ENCODE measurements around the gene PIGP.

Gene PIGP

DNA sequence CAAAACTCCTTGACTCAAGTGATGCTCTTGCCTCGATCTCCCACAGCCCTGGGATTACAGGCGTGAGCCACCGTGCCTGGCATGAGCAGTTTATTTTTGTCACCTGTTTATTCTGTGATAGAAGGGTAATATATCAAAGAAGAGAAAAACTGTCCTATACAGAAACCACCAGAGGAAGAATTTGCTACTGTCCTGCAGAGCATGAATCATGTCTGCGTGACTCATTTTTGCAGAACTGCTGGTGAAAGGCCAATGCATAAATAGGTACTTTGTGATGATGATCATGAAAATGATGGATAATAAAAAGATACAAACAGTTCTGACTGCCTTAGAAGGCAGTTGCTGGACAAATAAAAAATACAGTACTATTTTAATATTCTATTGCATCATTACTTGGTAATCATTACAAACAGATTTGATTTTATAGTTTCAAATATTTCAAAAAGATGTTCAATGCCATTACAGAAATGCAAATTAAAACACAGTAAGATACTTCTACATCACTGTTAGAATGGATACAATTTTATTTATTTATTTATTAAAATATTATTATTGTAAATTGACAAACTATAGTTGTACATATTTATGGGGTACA is 39.9 kb downstream of the PIGP start:
- TF ChIP-seq, protein P1, sequence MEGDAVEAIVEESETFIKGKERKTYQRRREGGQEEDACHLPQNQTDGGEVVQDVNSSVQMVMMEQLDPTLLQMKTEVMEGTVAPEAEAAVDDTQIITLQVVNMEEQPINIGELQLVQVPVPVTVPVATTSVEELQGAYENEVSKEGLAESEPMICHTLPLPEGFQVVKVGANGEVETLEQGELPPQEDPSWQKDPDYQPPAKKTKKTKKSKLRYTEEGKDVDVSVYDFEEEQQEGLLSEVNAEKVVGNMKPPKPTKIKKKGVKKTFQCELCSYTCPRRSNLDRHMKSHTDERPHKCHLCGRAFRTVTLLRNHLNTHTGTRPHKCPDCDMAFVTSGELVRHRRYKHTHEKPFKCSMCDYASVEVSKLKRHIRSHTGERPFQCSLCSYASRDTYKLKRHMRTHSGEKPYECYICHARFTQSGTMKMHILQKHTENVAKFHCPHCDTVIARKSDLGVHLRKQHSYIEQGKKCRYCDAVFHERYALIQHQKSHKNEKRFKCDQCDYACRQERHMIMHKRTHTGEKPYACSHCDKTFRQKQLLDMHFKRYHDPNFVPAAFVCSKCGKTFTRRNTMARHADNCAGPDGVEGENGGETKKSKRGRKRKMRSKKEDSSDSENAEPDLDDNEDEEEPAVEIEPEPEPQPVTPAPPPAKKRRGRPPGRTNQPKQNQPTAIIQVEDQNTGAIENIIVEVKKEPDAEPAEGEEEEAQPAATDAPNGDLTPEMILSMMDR (IDR thresholded peaks at IDR 0.05; ENCODE audit: insufficient read depth, low read depth, low read length, missing control alignments) = no peak
- H3K4me3 ChIP-seq (ENCODE audit: low read length) = no peak overlapping the region
- peak; percentile 80 for DNase-seq (ENCODE audit: low read depth)

DNA sequence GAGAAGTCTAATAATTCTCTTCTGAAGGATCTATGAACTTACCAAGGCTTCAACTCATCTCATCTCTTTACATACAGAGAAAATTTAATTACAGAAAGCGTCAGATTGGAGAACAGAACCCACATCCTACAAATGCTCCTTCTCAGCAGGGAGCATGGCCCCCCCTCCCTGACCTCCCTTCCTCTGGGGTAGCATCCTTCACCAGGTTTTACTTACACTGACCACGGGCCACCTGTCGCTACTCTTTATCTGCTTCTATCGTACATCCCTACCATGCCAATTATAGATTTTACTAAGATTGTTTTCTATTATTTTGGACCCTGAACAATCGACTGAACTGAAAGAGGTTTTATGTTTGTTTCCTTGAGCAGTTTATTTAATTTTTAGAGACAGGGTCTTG is 40.6 kb downstream of the PIGP start:
- TF ChIP-seq, protein P1 (IDR thresholded peaks at IDR 0.05; ENCODE audit: insufficient read depth, low read depth, low read length, missing control alignments) = no peak

DNA sequence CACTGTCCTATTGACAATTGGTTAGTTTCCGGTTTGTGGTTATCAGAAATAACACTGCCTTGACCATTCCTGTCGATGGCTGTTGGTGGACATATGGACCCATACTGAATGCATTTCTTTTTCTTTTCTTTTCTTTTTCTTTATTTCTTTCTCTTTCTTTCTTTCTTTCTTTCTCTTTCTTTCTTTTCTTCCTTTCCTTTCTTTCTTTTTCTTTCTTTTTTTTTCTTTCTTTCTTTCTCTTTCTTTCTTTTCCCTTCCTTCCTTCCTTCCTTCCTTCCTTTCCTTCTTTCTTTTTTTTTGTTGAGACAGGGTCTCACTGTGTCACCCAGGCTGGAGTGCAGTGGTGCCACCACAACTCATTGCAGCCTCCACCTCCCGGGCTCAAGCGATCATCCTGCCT is 42.0 kb downstream of the PIGP start:
- DNase-seq (ENCODE audit: low read depth) = no peak
- TF ChIP-seq, protein P1 (IDR thresholded peaks at IDR 0.05; ENCODE audit: insufficient read depth, low read depth, low read length, missing control alignments) = no peak
- H3K4me3 ChIP-seq (ENCODE audit: low read length) = no peak overlapping the region

More for the DNA sequence above, 40.6 kb downstream of the PIGP start:
- no peak overlapping the region for H3K4me3 ChIP-seq (ENCODE audit: low read length)
- DNase-seq (ENCODE audit: low read depth) = no peak

DNA sequence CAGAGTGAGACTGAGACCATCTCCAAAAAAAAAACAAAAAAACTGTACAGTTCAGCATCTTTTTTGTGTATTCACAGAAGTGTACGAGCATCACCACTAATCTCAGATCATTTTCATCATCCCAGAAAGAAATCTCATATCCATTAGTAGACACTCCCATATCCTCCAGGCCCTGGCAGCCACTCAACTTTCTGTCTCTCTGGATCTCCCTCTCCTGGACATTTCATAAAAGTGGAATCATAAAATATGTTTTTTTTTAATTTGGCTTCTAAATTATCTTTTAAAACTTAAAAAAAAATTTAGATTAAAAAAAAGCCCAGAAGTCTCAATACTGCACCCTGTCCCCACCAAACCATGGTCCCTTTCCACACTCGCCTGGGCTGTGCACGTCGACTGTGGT is 44.3 kb downstream of the PIGP start:
- no peak for DNase-seq (ENCODE audit: low read depth)
- TF ChIP-seq, protein P1 (IDR thresholded peaks at IDR 0.05; ENCODE audit: insufficient read depth, low read depth, low read length, missing control alignments) = peak; percentile 14
- no peak overlapping the region for H3K4me3 ChIP-seq (ENCODE audit: low read length)

DNA sequence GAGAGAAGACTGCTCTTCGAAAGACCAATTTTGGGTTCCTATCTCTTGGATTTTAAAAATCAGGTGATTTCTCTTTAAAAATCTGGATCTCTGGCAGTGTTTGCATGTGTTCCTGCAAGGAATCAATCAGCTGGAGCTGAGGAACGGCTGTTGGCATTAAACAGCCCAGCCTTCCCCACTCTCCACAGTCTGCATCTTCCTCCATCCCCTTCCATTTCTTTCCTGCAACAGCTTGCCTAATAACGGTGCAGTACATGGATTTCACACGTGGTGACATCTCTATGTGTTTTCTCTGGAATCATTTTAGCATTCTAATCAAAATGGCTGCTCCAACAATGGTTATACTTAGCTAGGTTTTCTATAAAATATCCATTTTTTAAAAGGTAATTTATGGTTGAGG is 46.4 kb downstream of the PIGP start:
- TF ChIP-seq, protein P1 (IDR thresholded peaks at IDR 0.05; ENCODE audit: insufficient read depth, low read depth, low read length, missing control alignments) = no peak
- H3K4me3 ChIP-seq (ENCODE audit: low read length) = no peak overlapping the region
- no peak for DNase-seq (ENCODE audit: low read depth)

DNA sequence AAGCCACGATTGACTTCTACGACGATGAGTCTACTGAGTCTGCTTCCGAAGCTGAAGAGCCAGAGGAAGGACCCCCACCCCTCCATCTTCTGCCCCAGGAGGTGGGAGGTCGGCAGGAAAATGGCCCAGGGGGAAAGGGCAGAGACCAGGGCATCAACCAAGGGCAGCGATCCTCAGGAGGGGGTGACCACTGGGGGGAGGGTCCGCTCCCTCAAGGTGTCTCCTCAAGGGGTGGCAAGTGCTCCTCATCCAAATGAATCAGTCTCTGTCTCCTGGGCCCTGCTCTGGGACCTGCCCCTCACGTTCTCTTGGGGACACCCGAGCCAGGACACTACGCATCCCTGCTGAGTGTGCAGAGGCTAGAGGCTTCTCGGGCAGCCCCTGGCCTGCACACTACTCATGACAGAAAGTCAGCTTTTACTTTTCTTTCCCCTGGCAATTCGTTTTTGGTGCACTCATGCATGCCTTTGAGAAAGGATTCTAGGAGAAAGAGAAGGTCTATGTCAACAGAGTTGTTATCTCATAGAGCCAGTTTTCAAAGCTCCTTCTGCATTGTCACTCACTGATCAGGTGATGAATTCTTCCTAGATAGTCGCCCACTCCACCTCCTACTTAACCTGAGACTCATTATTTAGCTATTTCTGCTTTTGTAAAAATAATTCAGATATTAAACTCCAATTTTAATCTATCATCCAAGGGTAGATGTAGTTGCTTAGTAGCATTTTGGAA is 54.8 kb downstream of the PIGP start:
- no peak for DNase-seq (ENCODE audit: low read depth)
- TF ChIP-seq, protein P1 (IDR thresholded peaks at IDR 0.05; ENCODE audit: insufficient read depth, low read depth, low read length, missing control alignments) = no peak
- no peak overlapping the region for H3K4me3 ChIP-seq (ENCODE audit: low read length)

Data from epithelial cell of esophagus (primary cell).